HAP-1 (cell line): ENCODE results near the gene KCP.

Experiments used
- DNase-seq, 2 experiments: peaks; one replicate each; pipeline ENCODE4 v3.0.0-alpha.2; 2016 to 2020; ENCODE audit warnings: low spot score in 2 of 2
- H3K27me3 ChIP-seq: fragments of 250-450 bp; sonication (Bioruptor Pico); 2 replicates; pipeline ENCODE4 v1.5.1; 2020; ENCODE audit warnings: low read depth, mild to moderate bottlenecking, moderate library complexity
- H3K36me3 ChIP-seq: fragments of 250-450 bp; sonication (Bioruptor Pico); replicated peaks from 2 replicates; pipeline ENCODE4 v1.5.1; 2020; ENCODE audit warnings: mild to moderate bottlenecking
- H3K4me1 ChIP-seq: fragments of 250-450 bp; sonication (Bioruptor Pico); 2 replicates; pipeline ENCODE4 v1.5.1; 2020; ENCODE audit warnings: mild to moderate bottlenecking
- H3K4me3 ChIP-seq: fragments of 250-450 bp; sonication (Bioruptor Pico); 2 replicates; pipeline ENCODE4 v1.5.1; 2020; ENCODE audit warnings: mild to moderate bottlenecking, moderate library complexity
- H3K9me3 ChIP-seq: fragments of 250-450 bp; sonication (Bioruptor Pico); 2 replicates; pipeline ENCODE4 v1.5.1; 2020; ENCODE audit warnings: mild to moderate bottlenecking, moderate library complexity
- in situ Hi-C: fragments of 300-500 bp; cut with MboI; formaldehyde crosslinking; loops from 3 replicates; pipeline ENCODE4 v1.14.3; 2020; ENCODE audit warnings: low sequenced_read_pairs, inconsistent platforms, mixed read lengths

The KCP gene

DNA sequence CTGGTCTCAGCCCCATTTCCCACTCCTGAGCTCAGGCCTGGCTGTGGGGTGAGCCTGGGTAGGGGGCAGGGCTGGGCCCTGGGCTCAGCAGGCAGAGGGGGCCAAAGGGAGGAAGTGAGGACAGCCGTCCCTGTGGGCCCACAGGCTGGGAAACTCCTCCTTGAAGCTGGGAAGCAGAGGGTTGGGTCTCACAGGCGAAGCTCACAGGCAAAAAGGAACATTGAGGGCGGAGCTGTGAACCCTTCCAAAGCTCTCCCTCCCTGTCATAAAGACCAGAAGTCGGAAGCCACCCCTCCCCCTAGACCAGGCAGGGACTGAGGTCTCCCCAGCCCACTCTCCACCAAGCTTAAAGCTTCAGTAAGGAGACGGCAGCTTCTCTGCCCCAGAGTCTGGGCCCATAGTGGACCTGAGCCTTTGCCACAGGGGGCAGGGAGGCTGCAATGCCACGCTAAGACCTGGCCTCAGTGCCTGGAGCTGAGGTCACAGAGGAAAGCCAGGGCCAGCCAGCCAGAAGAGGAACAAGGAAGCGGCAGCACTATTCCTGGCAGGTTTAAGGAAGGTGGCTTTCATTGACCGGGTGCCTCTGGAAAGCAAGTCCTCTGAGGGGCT lies 1.0 kb upstream of the KCP start:
- Histone ChIP-seq H3K9me3 (no peaks in the 10 kb centered on the region), H3K4me1 (no peaks in the 10 kb centered on the region), H3K27me3 (no peaks in the 10 kb centered on the region), H3K4me3 (no peak overlapping the region), H3K36me3 (no peaks in the 10 kb centered on the region)
- in situ Hi-C loops, result loop anchor here (25.0 kb wide), 1 partner anchor 176 kb away; no protein-coding TSS in a partner anchor
- DNase-seq, result peak in 1 of 2 experiments; percentile 56

DNA sequence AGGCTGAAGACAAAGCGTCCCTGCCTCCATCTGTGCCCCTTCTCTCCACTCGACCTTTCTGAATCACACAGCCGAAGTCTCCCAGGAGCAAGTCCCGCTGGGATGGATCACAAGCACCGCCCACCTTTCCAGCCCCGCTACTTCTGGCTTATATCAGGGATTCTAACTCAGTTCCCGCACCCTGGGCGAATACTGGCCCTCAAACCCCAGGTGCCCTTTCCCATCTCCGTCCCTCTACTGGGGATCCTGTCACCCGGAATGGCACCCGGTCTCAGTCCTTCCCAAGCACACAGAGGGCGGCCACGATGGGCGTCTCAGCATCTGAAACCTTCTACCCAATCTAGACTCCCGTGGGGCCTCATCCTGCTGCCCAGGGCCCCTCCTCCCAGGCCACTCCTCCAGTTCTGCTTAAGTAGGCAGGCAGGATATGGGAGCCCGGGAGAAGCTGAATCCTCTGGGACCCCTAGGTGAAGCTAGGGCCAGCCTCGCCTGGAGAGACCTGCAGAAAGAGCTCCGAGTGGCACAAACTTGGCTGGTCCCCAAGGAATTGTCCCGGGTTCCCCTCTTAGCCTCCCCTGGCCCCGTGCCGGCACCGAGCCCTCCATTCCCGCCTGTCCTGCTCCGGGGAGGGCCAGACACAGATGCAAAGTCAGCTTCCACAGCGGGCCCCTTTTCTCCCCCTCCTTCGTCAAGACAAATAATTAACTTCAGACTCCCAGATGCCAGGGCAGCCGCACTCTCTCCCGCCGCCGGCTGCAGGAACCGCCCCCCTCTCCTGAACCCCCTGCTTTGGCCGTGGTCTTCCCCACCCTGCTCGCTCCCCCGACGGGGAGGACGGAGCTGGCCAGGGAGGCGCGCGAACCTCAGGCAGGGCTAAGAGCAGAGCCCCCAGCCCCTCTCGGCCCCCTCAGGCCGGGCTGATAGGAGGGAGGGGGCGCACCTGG lies 612 bp downstream of the KCP start:
- Histone ChIP-seq H3K9me3 (no peaks in the 10 kb centered on the region), H3K27me3 (no peaks in the 10 kb centered on the region), H3K36me3 (no peaks in the 10 kb centered on the region), H3K4me3 (no peak overlapping the region), H3K4me1 (no peaks in the 10 kb centered on the region)
- no peak for DNase-seq
- in situ Hi-C loops, result loop anchor here (25.0 kb wide), 1 partner anchor 177 kb away; no protein-coding TSS in a partner anchor

- no peaks in the 10 kb centered on the region for H3K4me1 ChIP-seq
- in situ Hi-C loops, result loop anchor here (25.0 kb wide), 1 partner anchor 178 kb away; no protein-coding TSS in a partner anchor
- DNase-seq, result no peak
- no peaks in the 10 kb centered on the region for H3K27me3 ChIP-seq
- H3K4me3 ChIP-seq, result no peak overlapping the region
- H3K9me3 ChIP-seq, result no peaks in the 10 kb centered on the region
- H3K36me3 ChIP-seq, result no peaks in the 10 kb centered on the region
These were observed 1.5 kb downstream of the KCP start for GRCh38 chr7:128908750-128909624.

- no peaks in the 10 kb centered on the region for H3K9me3 ChIP-seq
- no peaks in the 10 kb centered on the region for H3K4me1 ChIP-seq
- H3K4me3 ChIP-seq, result no peak overlapping the region
- DNase-seq, result no peak
- in situ Hi-C loops, result loop anchor here (25.0 kb wide), 1 partner anchor 180 kb away; no protein-coding TSS in a partner anchor
- H3K36me3 ChIP-seq, result no peaks in the 10 kb centered on the region
- no peaks in the 10 kb centered on the region for H3K27me3 ChIP-seq
These were observed 3.5 kb downstream of the KCP start for GRCh38 chr7:128906766-128907559.

DNA sequence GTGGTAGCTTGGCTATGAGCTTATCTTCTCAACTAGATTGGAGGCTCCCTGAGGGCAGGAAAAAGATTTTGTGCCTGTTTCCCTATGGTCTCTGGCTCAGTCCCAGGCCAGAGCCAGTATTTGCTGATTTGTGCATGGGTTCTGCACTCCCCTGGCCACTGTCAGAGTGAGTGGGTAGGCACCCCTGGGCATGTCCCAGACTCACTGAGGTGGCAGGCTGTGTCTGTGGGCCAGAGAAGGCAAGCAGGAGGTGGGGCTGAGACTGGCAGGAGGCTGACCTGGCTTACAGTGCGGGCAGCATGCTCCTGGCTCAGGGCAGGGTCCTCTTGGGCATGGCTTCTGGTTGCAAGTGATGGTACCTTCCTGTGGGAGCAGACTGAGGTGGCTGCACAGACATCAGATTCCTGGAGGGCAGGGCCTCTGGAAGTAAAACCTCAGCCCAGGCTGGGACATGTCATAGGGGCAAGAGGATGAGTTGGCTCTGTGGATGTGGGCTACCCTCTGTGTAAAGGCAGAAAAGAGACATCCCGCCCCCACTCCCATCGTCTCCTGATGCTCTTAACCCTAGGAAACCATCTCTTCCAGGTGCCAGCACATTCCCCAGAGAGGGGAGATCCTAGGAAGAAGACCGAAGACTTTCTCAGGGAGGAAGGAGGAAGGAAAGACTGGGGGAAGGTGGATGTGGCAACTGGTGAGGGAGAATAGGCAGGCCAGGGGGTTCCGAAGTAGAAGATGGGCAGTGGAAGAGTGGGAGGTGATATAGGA lies 4.3 kb downstream of the KCP start:
- in situ Hi-C loops, result loop anchor here (25.0 kb wide), 1 partner anchor 181 kb away; no protein-coding TSS in a partner anchor
- DNase-seq, result no peak

DNA sequence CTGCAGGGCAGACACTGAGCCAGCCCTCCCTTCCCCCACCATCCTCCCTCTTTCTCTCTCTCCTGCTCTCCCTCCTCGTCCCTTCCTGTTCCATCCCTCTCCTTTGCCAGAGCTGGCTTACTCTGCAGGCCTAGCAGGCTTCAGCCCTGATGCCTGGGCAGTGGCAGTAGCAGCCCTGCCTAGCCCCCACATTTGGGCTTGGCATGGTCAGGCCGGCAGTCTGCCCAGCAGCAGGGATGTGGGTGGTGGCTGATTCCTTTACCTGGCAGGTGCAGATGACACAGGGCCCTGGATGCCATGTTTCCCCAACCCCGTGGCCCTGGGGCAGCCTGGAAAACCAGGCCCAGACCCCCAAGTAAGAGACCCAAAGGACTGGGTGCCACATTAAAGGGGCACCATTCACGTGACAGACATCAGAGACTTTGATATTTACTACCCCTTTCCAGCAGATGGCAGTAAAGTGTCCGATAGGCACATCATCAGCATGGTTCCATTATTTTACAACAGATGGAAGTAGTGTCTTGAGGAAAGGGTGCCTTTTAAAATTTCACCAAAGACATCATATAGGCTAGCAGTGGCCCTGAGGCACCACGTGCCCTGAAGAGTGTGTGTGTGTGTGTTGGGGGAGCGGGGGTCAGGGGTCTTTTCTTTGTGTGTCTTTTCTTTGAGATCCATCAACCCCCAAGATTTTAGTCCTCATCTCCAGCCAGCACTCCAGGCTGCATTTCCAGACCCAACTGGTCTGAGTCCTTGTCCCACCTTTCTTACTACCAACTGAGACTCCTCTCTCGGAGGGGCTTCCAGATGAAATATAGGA lies 5.9 kb downstream of the KCP start:
- in situ Hi-C loops, result loop anchor here (25.0 kb wide), 1 partner anchor 183 kb away; no protein-coding TSS in a partner anchor
- DNase-seq, result peak; percentile 42 to 60

More for the DNA sequence above, 4.3 kb downstream of the KCP start:
- Histone ChIP-seq H3K36me3 (no peaks in the 10 kb centered on the region), H3K9me3 (no peaks in the 10 kb centered on the region), H3K27me3 (no peaks in the 10 kb centered on the region), H3K4me3 (no peak overlapping the region), H3K4me1 (no peaks in the 10 kb centered on the region)

DNA sequence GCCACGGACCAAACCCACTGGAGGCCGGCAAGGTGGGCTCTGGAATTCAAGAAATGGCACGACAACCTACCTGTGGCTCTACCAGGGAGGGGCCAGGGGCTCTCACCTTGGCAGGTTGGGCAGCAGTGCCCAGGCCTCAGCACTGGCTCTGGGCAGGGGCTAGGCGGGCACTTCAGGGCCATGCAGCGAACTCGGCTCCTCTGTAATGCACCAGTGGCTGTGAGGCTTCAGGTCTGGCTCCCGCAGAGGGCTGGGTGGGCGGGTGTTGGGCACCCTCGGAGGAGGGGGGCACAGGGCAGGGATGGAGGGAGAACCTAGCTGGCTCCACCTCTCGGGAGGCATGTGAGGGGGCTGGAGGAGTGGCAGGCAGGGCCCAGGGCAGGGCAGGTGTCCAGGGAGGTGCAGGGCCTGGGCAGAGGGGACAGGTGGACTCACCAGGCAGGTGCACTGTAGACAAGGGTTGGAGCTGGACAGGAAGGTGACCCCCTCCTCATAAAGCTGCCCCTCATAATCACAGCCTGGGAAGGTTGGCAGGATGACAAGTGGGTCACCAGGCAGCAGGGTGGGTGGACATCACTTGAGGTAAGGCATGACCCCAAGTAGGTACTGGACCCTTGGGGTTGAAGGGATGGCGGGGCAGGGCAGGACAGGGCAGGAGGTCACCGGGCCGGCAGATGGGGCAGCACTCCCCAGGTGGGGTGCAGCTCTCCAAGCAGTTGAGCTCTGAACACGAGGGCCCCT lies 6.7 kb downstream of the KCP start:
- DNase-seq, result no peak
- Histone ChIP-seq H3K36me3 (no peaks in the 10 kb centered on the region), H3K9me3 (no peaks in the 10 kb centered on the region), H3K4me1 (no peaks in the 10 kb centered on the region), H3K27me3 (no peaks in the 10 kb centered on the region), H3K4me3 (no peak overlapping the region)
- in situ Hi-C loops, result loop anchor here (25.0 kb wide), 1 partner anchor 184 kb away; no protein-coding TSS in a partner anchor

More for the DNA sequence above, 5.9 kb downstream of the KCP start:
- Histone ChIP-seq H3K4me3 (no peak overlapping the region), H3K9me3 (no peaks in the 10 kb centered on the region), H3K27me3 (no peaks in the 10 kb centered on the region), H3K36me3 (no peaks in the 10 kb centered on the region), H3K4me1 (no peaks in the 10 kb centered on the region)

- in situ Hi-C loops, result loop anchor here (25.0 kb wide), 1 partner anchor 184 kb away; no protein-coding TSS in a partner anchor
- Histone ChIP-seq H3K4me1 (no peaks in the 10 kb centered on the region), H3K9me3 (no peaks in the 10 kb centered on the region), H3K27me3 (no peaks in the 10 kb centered on the region), H3K4me3 (no peak overlapping the region), H3K36me3 (no peaks in the 10 kb centered on the region)
- DNase-seq, result no peak
These were observed 7.5 kb downstream of the KCP start for GRCh38 chr7:128902761-128903585.

DNA sequence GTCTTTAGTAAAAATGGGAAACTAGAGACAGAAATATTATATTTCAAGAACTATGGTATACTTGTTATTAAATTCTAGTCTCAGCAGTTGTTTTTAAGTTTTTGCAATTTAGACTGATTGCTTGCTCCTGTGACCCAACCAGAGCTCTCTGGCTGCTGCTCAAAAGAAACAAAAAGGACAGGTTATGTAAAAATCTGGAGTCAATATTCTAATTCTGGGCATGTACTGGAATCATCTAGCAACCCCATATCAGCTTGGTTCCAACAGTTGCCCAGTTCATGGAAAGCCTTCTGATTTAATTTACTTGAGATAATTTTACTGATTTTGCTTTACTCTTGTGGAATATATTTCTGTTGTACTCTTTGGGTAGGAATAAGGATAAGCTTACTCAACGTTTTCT lies 10.3 kb downstream of the KCP start:
- Histone ChIP-seq H3K9me3 (no peaks in the 10 kb centered on the region), H3K4me3 (no peak overlapping the region), H3K4me1 (peaks cover 10% of the 10 kb centered on the region), H3K27me3 (no peaks in the 10 kb centered on the region), H3K36me3 (no peaks in the 10 kb centered on the region)
- no peak for DNase-seq
- in situ Hi-C loops, result loop anchor here (25.0 kb wide), 1 partner anchor 187 kb away; no protein-coding TSS in a partner anchor

GRCh38 chr7:128899392-128899791 lies 11.1 kb downstream of the KCP start:
- in situ Hi-C loops, result no loop called here
- H3K4me3 ChIP-seq, result no peak overlapping the region
- H3K36me3 ChIP-seq, result no peaks in the 10 kb centered on the region
- peaks cover 10% of the 10 kb centered on the region for H3K4me1 ChIP-seq
- H3K27me3 ChIP-seq, result no peaks in the 10 kb centered on the region
- DNase-seq, result no peak
- no peaks in the 10 kb centered on the region for H3K9me3 ChIP-seq
